Activated CD8-positive, alpha-beta memory T cell treated with anti-CD3 and anti-CD28 coated beads, Interleukin-2, amount 50 U/mL, for 4 hours (primary cell): ENCODE data around the gene LY86.

ENCODE experiments used
- DNase-seq: peaks from one replicate; pipeline ENCODE4 v3.0.0-alpha.2; 2020

The LY86 gene

DNA sequence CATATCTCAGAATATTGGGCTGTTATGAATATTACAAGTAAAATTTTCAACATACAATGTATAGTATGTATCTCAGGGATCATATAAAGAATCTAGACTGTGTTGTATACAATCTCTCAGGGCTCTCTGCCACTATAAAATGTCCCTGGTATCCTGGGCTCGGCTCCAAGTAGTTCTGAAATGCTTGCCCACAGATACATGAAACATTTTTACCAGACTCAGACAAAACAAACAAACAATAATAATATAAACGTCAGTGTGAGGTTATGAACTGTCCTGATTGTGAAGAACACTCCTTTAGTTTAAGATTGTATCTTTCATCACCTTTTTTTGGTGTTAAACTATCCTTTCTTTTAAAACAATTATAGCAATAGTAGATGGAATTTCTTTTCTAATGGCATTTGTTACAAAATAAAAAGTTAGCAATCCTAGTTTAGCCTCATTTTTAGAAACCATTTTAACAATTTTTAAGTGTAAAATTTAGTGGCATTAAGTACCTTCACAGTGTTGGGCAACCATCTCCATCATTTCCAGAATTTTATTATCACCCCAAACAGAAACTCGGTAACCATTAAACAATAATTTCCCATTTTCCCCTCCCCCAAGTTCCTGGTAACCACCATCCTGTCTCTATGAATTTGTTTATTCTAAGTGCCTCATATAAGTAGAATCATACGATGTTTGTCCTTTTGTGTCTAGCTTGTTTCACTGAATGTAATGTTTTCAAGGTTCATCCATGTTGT lies 17.4 kb upstream of the LY86 start:
- DNase-seq: no peak

DNA sequence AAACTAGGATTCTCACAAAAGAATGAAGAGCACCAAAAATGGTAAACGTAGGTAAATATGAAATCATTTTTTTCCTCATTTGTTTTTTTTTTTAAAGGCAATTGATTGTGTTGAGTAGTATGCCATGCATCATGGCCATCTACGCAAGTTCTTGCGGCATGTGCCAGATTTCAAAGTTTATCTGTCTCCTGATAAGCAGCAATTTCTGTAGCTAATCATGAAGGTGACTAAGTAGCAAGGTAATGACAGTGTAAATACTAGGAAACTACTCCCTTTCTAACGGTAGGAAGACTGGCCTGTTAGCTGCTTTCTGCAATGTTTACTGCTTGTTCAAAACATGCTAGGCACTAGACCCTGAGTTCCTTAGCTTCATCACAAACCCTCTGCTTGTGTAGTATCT lies 13.4 kb upstream of the LY86 start:
- DNase-seq: no peak

DNA sequence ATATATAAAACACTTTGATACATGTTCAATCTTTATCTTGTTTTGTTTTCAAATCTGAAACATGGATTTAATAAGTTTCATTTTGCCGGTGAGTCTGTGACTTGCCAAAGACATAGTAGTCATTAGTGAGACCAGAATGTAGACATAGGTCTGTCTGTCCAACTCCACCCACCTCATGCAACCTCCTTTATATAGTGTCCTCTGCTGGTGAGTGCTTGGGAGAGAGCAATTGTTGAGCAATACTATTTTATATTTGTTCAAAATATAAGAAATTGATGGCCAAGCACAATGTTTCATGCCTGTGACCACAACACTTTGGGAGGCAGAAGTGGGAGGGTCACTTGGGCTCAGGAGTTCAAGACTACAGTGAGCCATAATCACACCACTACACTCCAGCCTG lies 10.8 kb upstream of the LY86 start:
- DNase-seq: no peak

DNA sequence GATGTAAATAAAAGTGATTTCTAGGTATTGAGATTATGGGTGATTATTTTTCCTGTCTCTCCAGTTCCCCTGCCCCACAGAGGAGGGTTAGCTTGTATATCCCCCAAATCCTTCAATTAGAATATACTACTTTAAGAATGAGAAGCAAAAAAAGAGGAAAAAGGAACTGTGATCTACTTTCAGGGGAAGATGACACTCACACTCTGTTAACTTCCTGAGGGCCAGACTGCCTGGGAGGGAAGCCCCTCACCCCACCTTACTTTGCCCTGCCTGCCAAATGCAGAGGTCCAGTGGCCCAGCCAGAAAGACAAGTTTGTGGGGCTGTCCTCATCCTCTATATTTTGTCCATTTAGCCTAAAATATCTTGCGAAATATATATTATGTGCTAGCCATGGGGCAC lies 9.2 kb upstream of the LY86 start:
- DNase-seq: no peak

DNA sequence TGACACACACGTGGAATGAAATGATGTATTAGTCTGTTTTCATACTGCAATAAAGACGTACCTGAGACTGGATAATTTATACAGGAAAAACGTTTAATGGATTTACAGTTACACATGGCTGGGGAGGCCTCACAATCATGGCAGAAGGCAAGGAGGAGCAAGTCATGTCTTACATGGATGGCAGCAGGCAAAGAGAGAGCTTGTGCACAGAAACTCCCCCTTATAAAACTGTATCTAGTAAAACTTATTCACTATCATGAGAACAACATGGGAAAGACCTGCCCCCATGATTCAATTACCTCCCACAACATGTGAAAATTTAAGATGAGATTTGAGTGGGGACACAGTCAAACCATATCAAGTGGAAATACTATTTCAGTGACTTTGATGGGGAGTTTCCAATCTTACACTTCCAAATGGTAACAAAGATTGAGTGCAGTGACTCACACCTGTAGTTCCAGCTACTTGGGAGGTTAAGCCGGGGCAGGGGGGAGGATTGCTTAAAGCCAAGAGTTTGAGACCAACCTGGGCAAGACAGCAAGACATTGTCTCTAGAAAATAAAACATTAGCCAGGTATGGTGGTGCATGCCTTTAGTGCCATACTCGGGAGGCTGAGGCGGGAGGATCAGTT lies 8.2 kb upstream of the LY86 start:
- DNase-seq: no peak

DNA sequence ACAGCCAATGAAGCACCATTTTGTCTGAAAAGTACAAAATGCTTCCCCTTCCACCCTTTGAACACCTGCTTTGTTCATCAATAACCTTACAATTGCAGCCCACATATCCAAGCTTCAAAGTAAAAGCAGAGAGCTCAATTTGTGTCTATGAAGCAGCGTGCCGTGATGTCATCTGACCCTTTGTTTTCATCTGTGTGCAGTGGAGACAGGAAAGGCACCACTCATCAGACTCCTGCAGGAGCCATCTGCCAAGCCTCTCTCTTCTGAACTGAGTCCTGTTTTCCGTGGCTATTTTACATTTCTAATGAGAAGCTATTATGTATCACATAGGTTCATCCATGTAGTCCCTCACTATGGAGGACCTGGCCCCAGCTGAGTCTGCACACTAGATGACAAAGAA lies 7.5 kb upstream of the LY86 start:
- peak; percentile 43 for DNase-seq

DNA sequence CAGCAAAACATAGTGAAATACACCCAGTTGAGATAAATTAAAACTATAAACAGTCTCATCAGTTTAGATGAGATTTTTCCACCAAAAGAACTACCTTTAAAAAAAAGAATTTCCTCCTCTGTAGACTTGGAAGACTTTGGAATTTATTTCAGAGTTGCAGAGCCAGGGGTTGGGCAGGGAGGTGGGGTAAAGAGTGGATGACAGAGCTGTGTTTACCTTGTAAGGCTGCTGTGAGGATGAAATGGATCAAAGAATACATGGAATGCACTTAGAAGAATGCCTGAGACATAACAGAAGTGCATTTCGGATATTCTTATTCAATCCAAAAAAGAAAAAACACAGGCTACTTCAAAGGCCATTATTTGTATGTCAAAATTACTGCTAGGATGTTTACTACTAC lies 6.4 kb upstream of the LY86 start:
- no peak for DNase-seq

DNA sequence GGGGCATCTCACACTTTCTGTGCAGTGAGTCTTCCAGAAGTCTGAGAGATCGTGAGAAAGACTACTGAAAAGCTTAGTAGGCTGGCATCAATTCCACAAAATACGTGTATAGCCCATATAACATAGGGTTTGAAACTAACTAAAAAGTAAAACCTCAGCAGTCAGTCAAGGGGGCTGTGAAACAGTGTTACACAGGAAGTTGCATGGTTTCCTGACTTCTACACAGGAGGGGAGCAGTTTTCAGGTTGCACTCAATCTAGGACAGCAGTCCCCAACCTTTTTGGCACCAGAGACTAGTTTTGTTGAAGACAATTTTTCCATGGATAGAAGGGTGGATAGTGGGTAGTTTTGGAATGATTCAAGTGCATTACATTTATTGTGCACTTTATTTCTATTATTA lies 4.7 kb upstream of the LY86 start:
- DNase-seq: no peak

DNA sequence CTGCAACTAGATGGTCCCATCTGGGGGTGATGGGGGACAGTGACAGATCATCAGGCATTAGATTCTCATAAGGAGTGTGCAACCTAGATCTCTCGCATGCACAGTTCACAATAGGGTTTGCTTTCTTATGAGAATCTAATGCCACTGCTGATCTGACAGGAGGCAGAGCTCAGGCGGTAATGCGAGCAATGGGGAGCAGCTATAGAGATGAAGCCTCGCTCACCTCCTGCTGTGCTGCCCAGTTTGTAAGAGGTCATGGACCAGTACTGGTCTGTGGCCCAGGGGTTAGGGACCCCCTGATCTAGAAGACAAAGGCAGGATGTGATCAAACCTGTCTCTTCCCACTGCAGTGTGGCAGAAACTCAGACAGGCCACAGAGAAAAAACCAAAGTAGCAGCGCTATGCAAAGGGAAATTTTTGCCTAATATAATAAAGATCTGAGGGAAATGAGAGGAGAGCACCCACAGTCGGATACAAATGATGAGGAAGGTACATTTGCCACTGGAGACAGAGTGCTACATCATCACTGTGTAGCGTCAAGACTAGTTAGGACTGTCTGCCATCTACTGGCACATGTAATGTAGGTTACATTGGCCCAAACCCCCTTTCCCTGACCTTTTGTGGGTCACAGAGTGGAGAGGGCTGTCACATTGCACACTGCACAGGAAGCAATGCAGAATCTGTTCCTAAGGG lies 4.1 kb upstream of the LY86 start:
- no peak for DNase-seq

DNA sequence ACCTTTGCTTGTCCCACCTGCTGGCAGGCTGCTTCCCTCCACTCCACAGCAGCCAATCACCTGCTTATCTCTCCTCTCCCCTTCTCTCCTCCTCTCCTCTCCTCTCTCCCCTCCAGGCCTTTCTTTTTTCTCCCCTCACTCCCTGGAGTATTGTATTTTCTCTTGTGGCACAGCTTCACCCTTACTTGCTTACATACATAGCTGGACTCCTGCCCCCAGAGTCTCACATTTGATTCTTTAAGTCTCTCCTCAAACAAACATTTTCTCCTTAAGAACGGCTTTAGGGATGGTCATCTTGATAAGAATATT lies 3.6 kb upstream of the LY86 start:
- DNase-seq: no peak

DNA sequence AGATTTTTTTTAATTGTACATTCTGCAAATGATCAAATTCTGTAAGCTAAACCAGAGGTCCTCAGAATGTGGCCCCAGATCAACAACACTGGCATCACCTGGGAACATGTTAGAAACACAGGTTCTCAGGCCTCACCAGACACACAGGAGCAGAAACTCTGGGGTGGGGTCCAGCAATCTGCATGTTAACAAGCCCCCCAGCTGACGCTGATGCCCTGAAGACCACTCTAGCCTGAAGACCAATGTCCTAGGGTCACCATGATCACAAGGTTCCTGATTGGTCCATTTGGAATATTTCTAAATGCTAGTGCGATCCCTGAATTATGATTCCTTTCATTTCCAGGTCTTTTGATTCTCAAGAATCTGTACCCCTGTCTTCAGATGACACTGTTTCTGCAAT lies 2.4 kb upstream of the LY86 start:
- DNase-seq: no peak

DNA sequence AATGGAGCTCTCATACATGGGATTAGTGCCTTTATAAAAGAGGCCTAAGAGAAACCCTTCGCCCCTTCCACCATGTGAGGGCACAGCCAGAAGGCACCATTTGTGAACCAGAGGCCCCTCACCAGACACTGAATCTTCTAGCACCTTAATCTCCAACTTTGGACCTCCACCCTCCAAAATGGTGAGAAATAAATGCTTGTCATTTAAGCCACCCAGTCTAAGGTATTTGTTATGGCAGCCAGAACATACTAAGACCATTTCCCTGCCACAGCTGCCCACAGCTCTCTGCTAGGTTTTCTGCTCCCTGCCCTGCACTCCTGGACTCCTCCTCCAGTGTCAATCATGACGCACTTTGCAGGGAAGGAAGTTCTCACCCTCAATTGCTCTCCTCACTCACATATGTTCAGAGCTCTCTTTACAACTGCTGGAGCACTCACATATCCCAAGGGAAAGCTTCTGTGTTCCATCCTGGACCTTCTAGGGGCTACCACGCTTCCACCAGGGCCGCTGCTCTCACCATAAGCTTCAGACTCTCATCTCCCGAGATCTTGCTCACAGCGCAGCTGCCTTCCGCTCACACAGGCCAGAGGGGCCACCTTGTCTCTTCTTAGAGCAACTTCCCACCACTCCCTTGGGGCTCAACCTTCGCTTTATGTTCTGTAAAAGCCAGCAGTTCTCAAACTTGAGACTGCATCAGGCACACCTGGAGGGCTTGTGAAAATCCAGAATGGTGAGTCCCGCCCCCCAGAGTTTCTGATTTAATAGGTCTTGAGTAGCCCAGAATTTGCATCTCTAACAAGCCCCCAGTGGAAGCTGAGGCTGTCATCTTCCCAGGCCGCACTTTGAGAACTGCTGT lies 1.6 kb upstream of the LY86 start:
- DNase-seq: no peak

DNA sequence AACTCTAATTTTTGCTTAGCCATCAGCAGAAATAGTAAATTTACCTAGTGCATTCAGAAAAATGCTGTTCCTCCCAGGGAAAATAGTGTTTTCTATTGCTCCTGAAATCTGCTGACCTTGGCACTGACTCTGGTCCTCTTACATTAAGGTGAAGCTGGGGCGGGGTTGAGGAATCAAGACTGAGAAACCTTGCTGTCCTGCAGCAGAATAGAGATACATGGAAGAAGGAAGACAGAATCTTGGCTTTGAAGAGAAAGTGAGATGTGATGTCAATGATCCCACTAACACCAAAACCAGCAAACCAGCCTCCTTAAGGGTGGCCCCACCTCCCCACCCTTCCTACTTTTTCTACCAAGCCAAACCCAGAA lies 840 bp upstream of the LY86 start:
- no peak for DNase-seq

DNA sequence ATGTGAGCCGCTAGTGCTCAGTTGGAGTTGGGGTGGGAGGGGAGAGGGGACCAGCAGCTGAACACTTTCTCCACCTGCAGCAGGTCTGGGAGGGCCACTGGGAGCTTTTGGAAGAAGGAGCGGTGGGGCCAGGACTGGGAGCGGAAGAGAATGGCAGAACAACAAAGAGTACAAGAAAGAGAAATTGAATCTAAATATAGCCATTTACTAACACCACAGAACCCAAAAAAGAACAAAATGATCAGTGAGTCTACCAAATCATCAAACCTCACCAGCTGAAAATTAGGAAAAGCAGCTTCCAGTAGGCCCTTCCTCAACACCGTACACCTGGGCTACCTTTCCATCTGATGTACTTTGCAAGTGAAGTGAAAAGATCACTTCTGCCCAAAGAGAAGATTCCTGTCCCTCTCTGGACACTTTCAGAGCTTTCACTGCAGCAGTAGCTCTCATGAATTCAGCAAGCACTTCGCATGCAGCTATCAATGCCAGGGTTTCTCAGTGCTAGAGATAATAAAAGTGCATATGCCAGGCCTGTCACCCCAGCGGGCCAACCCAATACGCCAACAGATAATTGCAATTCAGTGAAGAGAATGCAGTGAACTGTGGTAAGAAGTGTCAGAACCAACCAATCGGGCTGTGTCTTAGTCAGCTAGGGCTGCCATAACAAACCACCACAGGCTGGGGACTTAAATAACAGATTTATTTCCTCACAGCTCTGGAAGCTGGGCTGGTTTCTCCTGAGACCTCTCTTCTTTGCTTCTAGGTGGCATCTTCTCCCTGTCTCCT lies 597 bp downstream of the LY86 start:
- no peak for DNase-seq

DNA sequence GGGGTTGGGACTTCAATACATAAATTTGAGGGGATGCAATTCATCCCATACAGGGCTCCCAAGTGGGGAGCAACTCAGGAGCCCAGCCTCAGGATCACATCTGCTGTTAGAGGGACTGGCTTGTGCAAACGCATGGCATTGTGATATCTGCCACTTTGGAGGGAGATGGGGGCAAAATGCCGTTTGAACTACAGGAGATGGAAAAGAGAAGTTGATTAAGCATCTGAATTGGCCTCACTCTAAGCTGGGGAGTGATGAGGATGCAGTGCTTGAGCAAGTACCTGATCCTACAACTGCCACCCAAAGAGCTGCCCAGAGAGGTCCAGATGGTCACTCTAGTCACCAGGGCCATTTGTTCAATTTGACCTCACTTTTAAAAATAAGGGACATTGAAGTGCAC lies 2.0 kb downstream of the LY86 start:
- no peak for DNase-seq

DNA sequence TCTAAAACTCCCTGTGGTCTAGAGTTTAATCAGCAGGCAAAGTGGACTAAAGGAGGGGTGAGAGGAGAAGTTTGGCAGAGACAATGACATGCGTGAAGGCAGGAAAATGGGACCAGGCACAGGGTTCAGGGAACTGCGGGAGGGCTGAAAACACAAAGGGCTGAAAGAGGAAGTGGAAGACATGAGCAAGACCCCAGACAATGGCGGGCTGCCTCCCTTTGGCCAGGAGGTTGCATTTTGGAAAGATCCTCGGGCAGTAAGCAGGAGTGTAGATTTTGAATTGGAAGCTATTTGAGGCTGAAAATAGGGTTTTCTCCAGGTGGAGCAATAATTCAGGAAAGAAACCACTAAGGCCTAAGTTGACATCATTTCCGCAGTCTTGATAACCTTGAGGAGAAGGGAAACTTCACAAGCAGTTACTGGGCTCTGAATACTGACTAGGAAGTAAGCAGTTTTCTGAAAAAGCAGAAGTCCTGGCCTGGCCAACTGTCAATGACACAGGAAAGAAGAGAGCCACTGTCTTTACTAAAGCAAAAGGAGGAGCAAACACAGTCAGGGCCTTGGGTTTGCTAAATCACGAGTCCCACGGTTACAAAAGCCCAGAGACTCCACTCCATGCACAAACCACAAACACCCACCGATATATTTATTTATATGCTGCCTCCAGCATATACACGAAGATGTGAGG lies 3.4 kb downstream of the LY86 start:
- no peak for DNase-seq

DNA sequence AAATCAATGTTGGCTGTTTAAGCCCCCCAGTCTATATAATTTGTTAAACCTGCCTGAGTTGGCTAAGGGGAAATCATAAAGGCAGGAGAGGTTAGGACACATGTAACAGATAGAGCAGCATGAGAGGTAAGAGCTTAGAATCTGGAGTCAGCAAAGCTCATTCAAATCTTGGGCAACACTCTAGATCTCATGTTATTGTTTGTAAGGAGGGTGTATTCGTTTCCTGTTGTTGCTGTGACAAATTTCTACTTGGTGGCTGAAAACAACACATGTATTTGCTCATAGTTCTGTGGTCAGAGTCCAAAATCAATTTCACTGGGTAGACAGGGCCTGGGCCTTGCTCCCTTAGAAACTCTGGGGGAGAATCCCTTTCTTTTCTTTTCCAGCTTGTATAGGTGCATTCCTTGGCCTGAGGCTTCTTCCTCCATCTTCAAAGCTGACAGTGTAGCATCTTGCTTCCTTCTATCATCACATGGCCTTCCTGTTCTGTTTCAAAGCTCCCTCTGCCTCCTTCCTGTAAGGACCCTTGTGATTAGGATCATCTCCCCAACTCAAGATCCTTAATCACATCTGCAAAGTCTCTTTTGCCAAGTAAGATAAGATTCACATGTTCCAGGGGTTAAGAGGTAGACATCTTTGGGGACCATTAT lies 4.4 kb downstream of the LY86 start:
- DNase-seq: no peak

DNA sequence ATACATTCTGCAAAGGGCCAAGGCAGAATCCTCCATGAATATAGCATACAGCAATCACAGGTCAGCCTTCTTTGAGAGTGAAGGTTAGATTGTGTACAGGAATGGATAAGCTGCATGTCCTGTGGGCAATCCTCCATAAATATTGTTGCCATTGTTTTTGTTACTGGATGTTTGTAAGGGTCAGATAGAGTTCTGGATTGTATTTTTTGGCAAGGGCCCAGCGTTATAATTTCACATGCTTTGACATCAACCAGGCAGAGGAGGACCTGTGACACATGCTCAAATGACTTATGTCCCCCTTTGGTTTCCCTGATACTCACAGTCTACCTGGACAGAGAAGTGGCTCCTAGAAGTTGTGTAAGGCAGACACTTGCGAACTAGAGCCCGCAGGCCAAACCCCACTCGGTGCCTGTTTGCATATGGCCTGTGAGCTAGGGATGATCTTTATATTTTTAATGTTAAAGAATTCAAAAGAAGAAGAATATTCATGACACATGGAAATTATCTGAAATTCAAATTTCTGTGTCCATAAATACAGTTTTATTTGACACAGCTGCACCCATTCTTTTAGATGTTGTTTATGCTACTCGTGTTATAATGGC lies 5.4 kb downstream of the LY86 start:
- DNase-seq: no peak

DNA sequence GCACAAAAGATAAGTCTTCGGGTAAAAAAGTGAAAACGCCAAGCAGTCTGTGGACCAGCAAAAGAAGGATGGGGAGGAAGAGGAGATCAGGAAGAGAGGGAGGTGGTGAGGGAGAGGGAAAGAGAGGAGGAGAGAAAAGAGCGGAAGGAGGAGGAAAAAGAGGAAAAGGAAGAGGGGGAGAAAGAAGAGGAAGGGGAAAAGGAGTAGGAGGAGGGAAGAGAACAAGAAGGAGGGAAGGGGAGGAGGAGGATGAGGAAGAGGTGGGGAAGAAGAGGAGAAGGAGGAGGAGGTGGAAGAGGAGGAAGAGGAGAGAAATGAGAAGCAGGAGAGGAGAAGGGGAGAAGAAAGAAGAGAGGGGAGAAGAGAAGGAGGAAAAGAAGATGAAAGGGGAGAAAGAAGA lies 6.5 kb downstream of the LY86 start:
- DNase-seq: no peak

DNA sequence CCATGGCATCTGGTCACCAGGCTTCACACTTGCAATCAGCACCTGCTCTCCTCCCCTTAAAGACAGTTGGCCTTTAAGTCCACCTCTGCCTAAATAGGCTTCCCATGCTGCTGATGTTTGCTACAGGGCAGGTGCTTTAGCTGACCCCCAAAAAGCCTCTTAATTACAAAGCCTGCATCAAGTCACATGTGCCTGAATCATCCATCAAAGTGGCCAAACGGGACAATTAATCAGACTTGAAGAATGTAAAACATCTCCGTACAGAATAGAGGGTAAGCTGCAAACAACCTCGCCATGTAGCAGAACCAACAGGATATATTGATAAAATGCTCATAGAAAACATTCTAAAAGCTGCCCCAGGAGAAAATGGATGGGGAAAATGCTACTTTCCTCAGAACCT lies 7.4 kb downstream of the LY86 start:
- DNase-seq: no peak
